ENCODE results near the gene RAMP3. TPM values are rescaled to one million over a fixed set of nuclear protein-coding genes. Genes with fewer than 3 reads are reported as not detected.

RAMP3 gene
- total and polyA plus RNA-seq, 9 of the 15 experiments (the other 6 are each of a cell fraction or from before 2014, with no cell fraction given): not detected

- TF ChIP-seq E2F1 (CRISPR knock-in tag; IDR thresholded peaks at IDR 0.05) (no peak), ZNF75A (CRISPR knock-in tag; IDR thresholded peaks at IDR 0.05) (no peak)
Observed at GRCh38 chr7:45122975-45123860, 34.4 kb upstream of the RAMP3 start (continued).

GRCh38 chr7:45123913-45124710, 33.5 kb upstream of the RAMP3 start:
- H3K27ac ChIP-seq (ENCODE audit: extremely low read depth, low read depth, low read length): no peak overlapping the region
- no peaks in the 10 kb centered on the region for H3K9me3 ChIP-seq (replicated peaks; ENCODE audit: control insufficient read depth, insufficient read depth, low read depth, low read length)
- intact Hi-C loops (cut with micrococcal nuclease) (no loop called here), in situ Hi-C loops (cut with MboI) (no loop called here)
- no TSS peak for BruUV-seq (replicated peaks)
- ChIA-PET CTCF (ENCODE audit: low intra/inter-chr PET ratio) (no interaction called here), POLR2A (interaction anchor here (0.7 to 4.9 kb wide), 3 partner anchors 9 to 239 kb away, joined by 3 to 23 read pairs (median 6); partner anchors contain the start of genes PURB and TBRG4)
- no peaks in the 10 kb centered on the region for H3K27me3 ChIP-seq (ENCODE audit: control insufficient read depth in 2 of 2, insufficient read depth in 2 of 2, low read length in 2 of 2)
- H3K9me1 ChIP-seq (ENCODE audit: control insufficient read depth, insufficient read depth, low read length): peaks cover 2% of the 10 kb centered on the region
- no peak overlapping the region for H2AFZ ChIP-seq (ENCODE audit: low read depth, low read length)
- H3K4me2 ChIP-seq (ENCODE audit: insufficient read depth, low read length): no peak overlapping the region
- WGBS (ENCODE audit: insufficient coverage, low coverage, missing lambda C conversion rate): 54% methylated on average over 11 of the region's 12 CpGs
- H3K9ac ChIP-seq (ENCODE audit: insufficient read depth in 1 of 2, low read depth in 2 of 2, low read length in 2 of 2): peak overlapping the region in 1 of 2 experiments; percentile 71; a peak in 2 of 4 replicates
- no peak for DNase-seq (ENCODE audit: extremely low read depth in 1 of 4, low spot score in 3 of 4)
- H3K79me2 ChIP-seq (ENCODE audit: control insufficient read depth, insufficient read depth, low read length): no peaks in the 10 kb centered on the region
- no peaks in the 10 kb centered on the region for H3K36me3 ChIP-seq (ENCODE audit: control insufficient read depth, insufficient read depth, low read length)
- FAIRE-seq: no peak
- ATAC-seq: peak; percentile 46
- H4K20me1 ChIP-seq (replicated peaks; ENCODE audit: control insufficient read depth, insufficient read depth, low read length): no peaks in the 10 kb centered on the region
- no peak overlapping the region for H3K4me3 ChIP-seq
- TF ChIP-seq ZNF165 (CRISPR knock-in tag; IDR thresholded peaks at IDR 0.05; ENCODE audit: borderline replicate concordance): no peak
- no peak for TF ChIP-seq RBM22 (IDR thresholded peaks at IDR 0.05; ENCODE audit: low read depth, low read length, poor library complexity, severe bottlenecking)
- TF ChIP-seq ZNF778 (CRISPR knock-in tag; IDR thresholded peaks at IDR 0.05): no peak
- H3K4me1 ChIP-seq (replicated peaks in 1 of 2; ENCODE audit: control insufficient read depth in 2 of 2, insufficient read depth in 2 of 2, low read length in 2 of 2): peaks cover 0 to 23% of the 10 kb centered on the region in 2 experiments; a peak in 3 of 5 replicates
